ENCODE results near the gene CCT6B. TPM values are rescaled to one million over a fixed set of nuclear protein-coding genes. Genes with fewer than 3 reads are reported as not detected.

CCT6B gene
- total and polyA plus RNA-seq, 2 of the 13 experiments (the other 11 are each of a cell fraction or from before 2014, with no cell fraction given): 0.41 to 1.4 TPM

DNA sequence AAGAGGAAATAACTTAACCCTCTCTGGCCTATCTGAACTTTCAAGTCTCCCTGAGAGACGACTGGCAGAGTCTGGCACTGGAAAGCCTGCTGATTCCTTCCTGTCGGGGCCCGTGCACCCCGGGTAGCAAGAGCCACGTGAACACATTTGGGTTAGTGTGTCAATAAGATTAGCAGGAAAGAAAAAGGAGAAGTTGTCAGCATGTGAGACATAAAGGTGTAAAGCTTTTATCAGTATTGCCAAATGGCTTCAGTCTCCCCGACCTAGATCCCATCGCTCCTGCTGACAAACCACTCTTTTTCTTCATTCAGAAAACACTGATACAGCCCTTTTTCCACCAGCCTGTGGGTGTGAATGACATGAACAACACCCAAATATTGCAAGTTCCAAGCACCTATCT lies 74.4 kb downstream of the CCT6B start:
- peaks cover 0 to 14% of the 10 kb centered on the region in 2 experiments; a peak in 2 of 5 replicates for H3K27me3 ChIP-seq (ENCODE audit: control insufficient read depth in 1 of 2, insufficient read depth in 2 of 2, low read length in 2 of 2)
- FAIRE-seq: no peak

DNA sequence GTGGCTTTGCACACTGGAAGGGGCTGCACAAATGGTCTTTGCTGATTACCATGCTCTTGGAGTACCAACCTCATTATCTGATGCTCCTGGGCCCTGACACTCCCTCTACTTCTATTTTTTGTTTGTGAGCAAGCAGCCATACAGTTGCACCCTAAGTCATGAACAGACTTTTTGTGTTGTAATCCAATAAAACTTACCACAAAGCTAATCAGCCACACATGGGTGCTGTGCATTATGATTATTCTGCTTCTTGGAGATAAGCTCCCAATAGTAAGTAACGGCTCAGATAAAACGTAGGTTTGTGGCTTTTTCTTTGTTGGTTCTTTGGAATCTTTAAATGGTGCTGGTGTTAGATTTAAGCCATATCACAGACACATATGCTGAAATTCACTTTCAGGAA lies 76.2 kb downstream of the CCT6B start:
- Histone ChIP-seq H3K79me2 (ENCODE audit: insufficient read depth, low read length) (no peaks in the 10 kb centered on the region), H4K20me1 (ENCODE audit: insufficient read depth, low read length) (no peaks in the 10 kb centered on the region), H3K9ac (ENCODE audit: insufficient read depth, low read depth, low read length) (no peak overlapping the region), H3K36me3 (replicated peaks in 1 of 2; ENCODE audit: control insufficient read depth in 1 of 2, insufficient read depth in 2 of 2, low read length in 2 of 2) (no peaks in the 10 kb centered on the region), H3K27me3 (ENCODE audit: control insufficient read depth in 1 of 2, insufficient read depth in 2 of 2, low read length in 2 of 2) (peaks cover 0 to 11% of the 10 kb centered on the region in 2 experiments; a peak in 2 of 5 replicates), H3K4me1 (ENCODE audit: insufficient read depth, low read length) (no peaks in the 10 kb centered on the region), H3K4me3 (replicated peaks in 1 of 3; ENCODE audit: insufficient read depth in 1 of 3, low read depth in 2 of 3, low read length in 3 of 3) (no peak overlapping the region), H3K9me3 (ENCODE audit: low read length) (no peaks in the 10 kb centered on the region), H3K27ac (ENCODE audit: extremely low read length, insufficient read depth, low read length) (no peak overlapping the region), H2AFZ (ENCODE audit: low read length) (no peak overlapping the region), H3K4me2 (ENCODE audit: low read depth, low read length) (no peak overlapping the region)
- intact Hi-C loops (cut with micrococcal nuclease; ENCODE audit: unreplicated experiment) (no loop called here), in situ Hi-C loops (cut with HindIII; ENCODE audit: extremely low pct_ligation_motif_present, low pct_unique_long_range_greater_than_20kb) (loop anchor here (25.0 kb wide), 2 partner anchors 348 to 448 kb away; no protein-coding TSS in a partner anchor)
- CTCF ChIA-PET (ENCODE audit: low intra/inter-chr PET ratio, low total read pairs): no interaction called here
- FAIRE-seq (no peak), ATAC-seq (no peak), DNase-seq (ENCODE audit: low spot score) (no peak)
- TF ChIP-seq U2AF1 (optimal IDR thresholded peaks at IDR 0.05; ENCODE audit: low read depth, low read length): no peak
- TF ChIP-seq, protein P1, sequence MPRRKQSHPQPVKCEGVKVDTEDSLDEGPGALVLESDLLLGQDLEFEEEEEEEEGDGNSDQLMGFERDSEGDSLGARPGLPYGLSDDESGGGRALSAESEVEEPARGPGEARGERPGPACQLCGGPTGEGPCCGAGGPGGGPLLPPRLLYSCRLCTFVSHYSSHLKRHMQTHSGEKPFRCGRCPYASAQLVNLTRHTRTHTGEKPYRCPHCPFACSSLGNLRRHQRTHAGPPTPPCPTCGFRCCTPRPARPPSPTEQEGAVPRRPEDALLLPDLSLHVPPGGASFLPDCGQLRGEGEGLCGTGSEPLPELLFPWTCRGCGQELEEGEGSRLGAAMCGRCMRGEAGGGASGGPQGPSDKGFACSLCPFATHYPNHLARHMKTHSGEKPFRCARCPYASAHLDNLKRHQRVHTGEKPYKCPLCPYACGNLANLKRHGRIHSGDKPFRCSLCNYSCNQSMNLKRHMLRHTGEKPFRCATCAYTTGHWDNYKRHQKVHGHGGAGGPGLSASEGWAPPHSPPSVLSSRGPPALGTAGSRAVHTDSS (CRISPR knock-in tag; conservative IDR thresholded peaks at IDR 0.05): no peak
- 0% methylated on average over 2 of the region's 2 CpGs for WGBS (ENCODE audit: low lambda C conversion rate)
- BruUV-seq (replicated peaks): no TSS peak
- POLR2A ChIA-PET: no interaction called here

More for the DNA sequence above, 74.4 kb downstream of the CCT6B start:
- ChIA-PET CTCF (ENCODE audit: low intra/inter-chr PET ratio, low total read pairs) (no interaction called here), POLR2A (no interaction called here)
- Histone ChIP-seq H3K4me3 (replicated peaks in 1 of 3; ENCODE audit: insufficient read depth in 1 of 3, low read depth in 2 of 3, low read length in 3 of 3) (no peak overlapping the region), H3K79me2 (ENCODE audit: insufficient read depth, low read length) (no peaks in the 10 kb centered on the region), H3K27ac (ENCODE audit: extremely low read length, insufficient read depth, low read length) (no peak overlapping the region), H2AFZ (ENCODE audit: low read length) (no peak overlapping the region), H4K20me1 (ENCODE audit: insufficient read depth, low read length) (no peaks in the 10 kb centered on the region), H3K4me2 (ENCODE audit: low read depth, low read length) (no peak overlapping the region), H3K9ac (ENCODE audit: insufficient read depth, low read depth, low read length) (no peak overlapping the region), H3K4me1 (ENCODE audit: insufficient read depth, low read length) (no peaks in the 10 kb centered on the region), H3K36me3 (replicated peaks in 1 of 2; ENCODE audit: control insufficient read depth in 1 of 2, insufficient read depth in 2 of 2, low read length in 2 of 2) (no peaks in the 10 kb centered on the region), H3K9me3 (ENCODE audit: low read length) (no peaks in the 10 kb centered on the region)
- no TSS peak for BruUV-seq (replicated peaks)
- ATAC-seq (no peak), DNase-seq (ENCODE audit: low spot score) (no peak)
- intact Hi-C loops (cut with micrococcal nuclease; ENCODE audit: unreplicated experiment): no loop called here
- WGBS (ENCODE audit: low lambda C conversion rate): 13% methylated on average over 7 of the region's 7 CpGs
- in situ Hi-C loops (cut with HindIII; ENCODE audit: extremely low pct_ligation_motif_present, low pct_unique_long_range_greater_than_20kb): loop anchor here (25.0 kb wide), 2 partner anchors 350 to 450 kb away; no protein-coding TSS in a partner anchor
- TF ChIP-seq ZNF879 (CRISPR knock-in tag; IDR thresholded peaks at IDR 0.05) (no peak), DR1 (CRISPR knock-in tag; IDR thresholded peaks at IDR 0.05) (no peak), U2AF1 (optimal IDR thresholded peaks at IDR 0.05; ENCODE audit: low read depth, low read length) (no peak), ZMYM2 (CRISPR knock-in tag; IDR thresholded peaks at IDR 0.05) (no peak), RARG (CRISPR knock-in tag; IDR thresholded peaks at IDR 0.05; ENCODE audit: low read depth) (no peak)
- TF ChIP-seq, protein P2, sequence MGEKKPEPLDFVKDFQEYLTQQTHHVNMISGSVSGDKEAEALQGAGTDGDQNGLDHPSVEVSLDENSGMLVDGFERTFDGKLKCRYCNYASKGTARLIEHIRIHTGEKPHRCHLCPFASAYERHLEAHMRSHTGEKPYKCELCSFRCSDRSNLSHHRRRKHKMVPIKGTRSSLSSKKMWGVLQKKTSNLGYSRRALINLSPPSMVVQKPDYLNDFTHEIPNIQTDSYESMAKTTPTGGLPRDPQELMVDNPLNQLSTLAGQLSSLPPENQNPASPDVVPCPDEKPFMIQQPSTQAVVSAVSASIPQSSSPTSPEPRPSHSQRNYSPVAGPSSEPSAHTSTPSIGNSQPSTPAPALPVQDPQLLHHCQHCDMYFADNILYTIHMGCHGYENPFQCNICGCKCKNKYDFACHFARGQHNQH (CRISPR knock-in tag; IDR thresholded peaks at IDR 0.05): no peak
